HepG2 (cell line): ENCODE data around the gene MORN1. TPM values are rescaled to one million over a fixed set of nuclear protein-coding genes. Genes with fewer than 3 reads are reported as not detected.

Experiments used
- ATAC-seq: fragments of 200-7000 bp; cut with Tn5 transposase; 3 replicates; pipeline ENCODE4 v1.9.1; 2020; ENCODE audit warnings: mild to moderate bottlenecking, moderate library complexity
- BruUV-seq: library from RNA; stranded (reverse); fragments of 400-500 nt; replicated peaks from 2 replicates; lab custom pipeline; 2021; lab: Mats Ljungman, UMichigan
- CTCF ChIA-PET: fragments of 300-600 bp; formaldehyde crosslinking; extraction: SDS; loops from one replicate; lab custom pipeline; 2021; ENCODE audit warnings: low total read pairs, inconsistent platforms, low intra/inter-chr PET ratio; lab: Yijun Ruan, JAX
- POLR2A ChIA-PET: fragments of 350-600 bp; sonication (Branson Sonifier 250); formaldehyde crosslinking; loops from one replicate; lab custom pipeline; 2020; ENCODE audit warnings: antibody characterized with exemption, inconsistent platforms; lab: Yijun Ruan, JAX
- DNase-seq: peaks from one replicate; pipeline ENCODE4 v3.0.0-alpha.2; 2015; ENCODE audit warnings: low spot score
- FAIRE-seq: peaks from 3 replicates; lab custom pipeline; 2011; peaks lifted over from hg19 to GRCh38; lab: Jason Lieb, UNC
- H2AFZ ChIP-seq: one replicate; pipeline ENCODE4 v1.6.1; 2011; ENCODE audit warnings: low read length, inconsistent platforms
- H3K27ac ChIP-seq: fragments of 300-600 bp; 3 replicates; pipeline ENCODE4 v1.8.0; 2011; ENCODE audit warnings: mixed run types, mild to moderate bottlenecking, mixed read lengths, low read length, inconsistent platforms; ENCODE audit not compliant: insufficient read depth; ENCODE audit errors: extremely low read length
- H3K27me3 ChIP-seq, 2 experiments: fragments of 200-600 bp in 1 of 2; 2 replicates in 1 of 2; 3 replicates in 1 of 2; pipeline versions ENCODE4 v1.6.0 to v1.8.0; 2011; ENCODE audit warnings: low read length in 2 of 2, mild to moderate bottlenecking in 2 of 2, moderate library complexity in 2 of 2, inconsistent platforms in 1 of 2; ENCODE audit not compliant: insufficient read depth in 2 of 2, control insufficient read depth in 1 of 2
- H3K36me3 ChIP-seq, 2 experiments: fragments of 200-600 bp in 1 of 2; replicated peaks in 1 of 2; 2 replicates in 1 of 2; 3 replicates in 1 of 2; pipeline versions ENCODE4 v1.5.1 to v1.8.0; 2011; ENCODE audit warnings: low read length in 2 of 2, inconsistent platforms in 1 of 2; ENCODE audit not compliant: insufficient read depth in 2 of 2, control insufficient read depth in 1 of 2
- H3K4me1 ChIP-seq: 2 replicates; pipeline ENCODE4 v1.5.1; 2012; ENCODE audit warnings: low read length, inconsistent platforms; ENCODE audit not compliant: insufficient read depth
- H3K4me2 ChIP-seq: 2 replicates; pipeline ENCODE4 v1.6.0; 2011; ENCODE audit warnings: low read depth, low read length, inconsistent platforms
- H3K4me3 ChIP-seq, 3 experiments: fragments of 200-600 bp in 1 of 3; sonication (generic), shearing (Covaris generic) in 1 of 3; replicated peaks in 1 of 3; 2 replicates each; pipeline ENCODE4 v1.5.1; 2011 to 2016; ENCODE audit warnings: low read length in 3 of 3, inconsistent platforms in 2 of 3, low read depth in 2 of 3, mild to moderate bottlenecking in 2 of 3, control low read depth in 1 of 3, mixed read lengths in 1 of 3; ENCODE audit not compliant: insufficient read depth in 1 of 3
- H3K79me2 ChIP-seq: one replicate; pipeline ENCODE4 v1.6.1; 2011; ENCODE audit warnings: low read length, inconsistent platforms; ENCODE audit not compliant: insufficient read depth
- H3K9ac ChIP-seq: 2 replicates; pipeline ENCODE4 v1.6.0; 2011; ENCODE audit warnings: mild to moderate bottlenecking, low read depth, low read length, inconsistent platforms; ENCODE audit not compliant: insufficient read depth
- H3K9me3 ChIP-seq: 2 replicates; pipeline ENCODE4 v1.5.1; 2012; ENCODE audit warnings: mild to moderate bottlenecking, low read length
- H4K20me1 ChIP-seq: 2 replicates; pipeline ENCODE4 v1.6.0; 2011; ENCODE audit warnings: inconsistent platforms, mild to moderate bottlenecking, low read length, moderate library complexity; ENCODE audit not compliant: insufficient read depth
- DDIT3 ChIP-seq: sonication (generic); formaldehyde crosslinking; IDR thresholded peaks from 2 replicates; pipeline ENCODE4 v1.4.0; 2020; ENCODE audit warnings: mild to moderate bottlenecking, missing genetic modification reagents
- FOSL2 ChIP-seq: sonication (generic); formaldehyde crosslinking; IDR thresholded peaks from 2 replicates; pipeline ENCODE4 v1.4.0; 2020; ENCODE audit warnings: missing genetic modification reagents
- KLF16 ChIP-seq, 2 experiments: sonication (generic) in 1 of 2; formaldehyde crosslinking in 1 of 2; IDR thresholded peaks; 2 replicates each; pipeline versions ENCODE4 v1.6.1 to v1.8.0; 2016 to 2023; ENCODE audit warnings: missing genetic modification reagents in 2 of 2, missing compliant biosample characterization in 1 of 2
- ZNF674 ChIP-seq: sonication (generic); formaldehyde crosslinking; IDR thresholded peaks from 2 replicates; pipeline ENCODE4 v1.5.0; 2020; ENCODE audit warnings: low read depth, mild to moderate bottlenecking, missing genetic modification reagents
- ZNF788 ChIP-seq: sonication (generic); formaldehyde crosslinking; IDR thresholded peaks from 2 replicates; pipeline ENCODE4 v1.5.0; 2020; ENCODE audit warnings: mild to moderate bottlenecking, missing genetic modification reagents, borderline replicate concordance
- WGBS: methylation state at CpG from one replicate; pipeline ENCODE4 v1.1.6; 2017; ENCODE audit warnings: low lambda C conversion rate; 5-methylcytosine and 5-hydroxymethylcytosine counted together
- in situ Hi-C: cut with HindIII; loops from 2 replicates; pipeline ENCODE4 v1.10.0; 2017; ENCODE audit warnings: low pct_unique_long_range_greater_than_20kb; ENCODE audit not compliant: extremely low pct_ligation_motif_present
- intact Hi-C: fragments of 100-400 bp; cut with micrococcal nuclease; formaldehyde crosslinking; loops from one replicate; pipeline ENCODE4 v1.10.0; 2022; ENCODE audit not compliant: unreplicated experiment
- polyA plus RNA-seq, 8 experiments: library from polyadenylated mRNA; depleted of rRNA in 3 of 8; stranded (reverse) in 7 of 8; unstranded in 1 of 8; fragments of >200 nt; fragmentation: Illumina TruSeq in 4 of 8; extraction: Trizol in 4 of 8; gene quantifications; 2 replicates each; pipeline versions ENCODE4 v1.2.1 to v1.2.3, GENCODE V29; 2011 to 2016; ENCODE audit warnings: low read depth in 4 of 8, missing spikeins in 1 of 8, mixed read lengths in 1 of 8; ENCODE audit not compliant: insufficient read depth in 1 of 8
- total RNA-seq, 5 experiments: library from RNA; depleted of rRNA; stranded (reverse); fragments of >200 nt; fragmentation: Illumina TruSeq; extraction: Trizol; gene quantifications; 2 replicates each; pipeline ENCODE4 v1.2.3, GENCODE V29; 2016; ENCODE audit warnings: low read depth in 1 of 5

Gene MORN1
- total and polyA plus RNA-seq, 2 of the 13 experiments (the other 11 are each of a cell fraction or from before 2014, with no cell fraction given) = 3.1 to 6.5 TPM

- in situ Hi-C loops = no loop called here
- no peak for TF ChIP-seq ZNF788
- peak; percentile 15; the same call in 1 of the 2 replicates for TF ChIP-seq FOSL2 (CRISPR knock-in tag)
- no peak for TF ChIP-seq DDIT3 (CRISPR knock-in tag)
- TF ChIP-seq KLF16 (CRISPR knock-in tag; IDR thresholded peaks at IDR 0.05) = no peak
- no peak for TF ChIP-seq ZNF674 (CRISPR knock-in tag)
- Histone ChIP-seq H3K27ac (no peak overlapping the region), H3K4me1 (no peaks in the 10 kb centered on the region), H3K9me3 (no peaks in the 10 kb centered on the region), H3K36me3 (no peaks in the 10 kb centered on the region), H4K20me1 (no peaks in the 10 kb centered on the region), H3K79me2 (no peaks in the 10 kb centered on the region), H3K9ac (no peak overlapping the region), H3K4me3 (no peak overlapping the region), H3K27me3 (no peaks in the 10 kb centered on the region), H2AFZ (no peak overlapping the region), H3K4me2 (no peak overlapping the region)
- BruUV-seq = no TSS peak
- FAIRE-seq (no peak), DNase-seq (no peak), ATAC-seq (no peak)
- ChIA-PET POLR2A (no interaction called here), CTCF (no interaction called here)
- 81% methylated on average over 11 of the region's 11 CpGs for WGBS
- intact Hi-C loops = no loop called here
Observed at GRCh38 chr1:2360588-2361364, 30.6 kb downstream of the MORN1 start.
